Amygdala (tissue), 56 donors: ENCODE results near the gene H6PD.

Experiments used
- DNase-seq, 56 donors: peaks; one replicate each; lab custom pipeline; 2025; lab: John Stamatoyannopoulos, UW

The H6PD gene

GRCh38 chr1:9253004-9253403 lies 18.4 kb downstream of the H6PD start:
- DNase-seq, result no peak

GRCh38 chr1:9253453-9254105 lies 19.0 kb downstream of the H6PD start:
- no peak for DNase-seq

- DNase-seq, result no peak
Observed at GRCh38 chr1:9256332-9256731, 21.8 kb downstream of the H6PD start.

GRCh38 chr1:9257851-9258250 lies 23.3 kb downstream of the H6PD start:
- DNase-seq, result no peak

- no peak for DNase-seq
Observed at GRCh38 chr1:9258629-9259028, 24.1 kb downstream of the H6PD start.

- DNase-seq, result no peak
Observed at GRCh38 chr1:9260059-9260766, 25.6 kb downstream of the H6PD start.

GRCh38 chr1:9261496-9261895 lies 26.9 kb downstream of the H6PD start:
- no peak for DNase-seq

GRCh38 chr1:9262096-9262986 lies 27.8 kb downstream of the H6PD start:
- no peak for DNase-seq

GRCh38 chr1:9263276-9263855 lies 28.8 kb downstream of the H6PD start:
- no peak for DNase-seq

GRCh38 chr1:9263984-9264872 lies 29.7 kb downstream of the H6PD start:
- no peak for DNase-seq

GRCh38 chr1:9265037-9265436 lies 30.5 kb downstream of the H6PD start:
- no peak for DNase-seq

- no peak for DNase-seq
Observed at GRCh38 chr1:9265968-9266367, 31.4 kb downstream of the H6PD start.

GRCh38 chr1:9267352-9267686 lies 32.7 kb downstream of the H6PD start:
- no peak for DNase-seq

GRCh38 chr1:9267827-9268581 lies 33.4 kb downstream of the H6PD start:
- no peak for DNase-seq

- DNase-seq, result no peak
Observed at GRCh38 chr1:9269078-9269501, 34.5 kb downstream of the H6PD start.

GRCh38 chr1:9269721-9270120 lies 35.1 kb downstream of the H6PD start:
- no peak for DNase-seq

GRCh38 chr1:9270290-9270883 lies 35.8 kb downstream of the H6PD start:
- no peak for DNase-seq

- no peak for DNase-seq
Observed at GRCh38 chr1:9271283-9271682, 36.7 kb downstream of the H6PD start.
